HL-60 (cell line): ENCODE results near the gene DNTTIP2.
"Not testable (repeated sequence)": the region's sequence is repeated elsewhere in the genome, so short reads cannot be mapped to it uniquely, and the experiment has no call there.

Source experiments
- DNase-seq, 2 experiments: peaks; one replicate each; pipeline ENCODE4 v3.0.0-alpha.2; 2010 to 2020; ENCODE audit warnings: low read depth in 1 of 2, low spot score in 1 of 2
- H3K27ac ChIP-seq: fragments of 250-450 bp; sonication (Bioruptor Pico); replicated peaks from 2 replicates; pipeline ENCODE4 v1.5.1; 2020; ENCODE audit warnings: mild to moderate bottlenecking, moderate library complexity
- H3K27me3 ChIP-seq: fragments of 250-450 bp; sonication (Bioruptor Pico); 2 replicates; pipeline ENCODE4 v1.5.1; 2021; ENCODE audit warnings: mild to moderate bottlenecking, moderate library complexity; ENCODE audit not compliant: insufficient read depth, poor library complexity, severe bottlenecking
- H3K4me3 ChIP-seq: replicated peaks from 2 replicates; pipeline ENCODE4 v1.5.1; 2011; ENCODE audit warnings: mild to moderate bottlenecking, control low read depth, low read length; ENCODE audit not compliant: insufficient read depth
- GABPA ChIP-seq: IDR thresholded peaks from 2 replicates; pipeline ENCODE4 v1.6.1; 2012; ENCODE audit warnings: low read depth
- POLR2AphosphoS5 ChIP-seq: IDR thresholded peaks from 2 replicates; pipeline ENCODE4 v1.6.1; 2012; ENCODE audit warnings: low read depth
- SPI1 ChIP-seq: IDR thresholded peaks from 2 replicates; pipeline ENCODE4 v1.6.1; 2012; ENCODE audit warnings: low read depth, mild to moderate bottlenecking, borderline replicate concordance
- TF ChIP-seq, protein P1 (sequence below): IDR thresholded peaks from 2 replicates; pipeline ENCODE4 v1.6.1; 2012; ENCODE audit warnings: low read depth; ENCODE audit not compliant: insufficient replicate concordance
- TF ChIP-seq, protein P2 (sequence below): IDR thresholded peaks from one replicate; pipeline ENCODE4 v1.5.1; 2011; ENCODE audit warnings: low read length, control low read depth, inconsistent platforms; ENCODE audit not compliant: insufficient read depth

Gene DNTTIP2

DNA sequence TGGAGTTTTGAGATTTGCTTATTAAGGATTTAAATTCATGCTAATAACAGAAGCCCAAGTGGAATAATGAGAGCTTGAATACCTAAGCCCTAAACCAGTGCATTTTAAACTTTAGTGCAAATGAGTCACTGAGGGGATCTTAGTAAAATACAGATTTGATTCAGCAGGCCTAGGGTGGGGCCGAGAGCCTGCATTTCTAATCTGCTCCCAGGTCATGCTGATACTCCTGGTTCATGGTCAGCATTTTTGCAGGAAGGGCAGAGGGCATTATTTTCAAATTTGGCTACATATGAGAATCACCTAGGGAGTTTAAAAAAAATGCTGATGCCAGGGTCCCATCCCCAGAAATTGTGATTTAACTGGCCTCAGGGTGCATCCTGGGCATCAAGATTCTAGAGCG, 39.3 kb downstream of the DNTTIP2 start:
- TF ChIP-seq, protein P1, sequence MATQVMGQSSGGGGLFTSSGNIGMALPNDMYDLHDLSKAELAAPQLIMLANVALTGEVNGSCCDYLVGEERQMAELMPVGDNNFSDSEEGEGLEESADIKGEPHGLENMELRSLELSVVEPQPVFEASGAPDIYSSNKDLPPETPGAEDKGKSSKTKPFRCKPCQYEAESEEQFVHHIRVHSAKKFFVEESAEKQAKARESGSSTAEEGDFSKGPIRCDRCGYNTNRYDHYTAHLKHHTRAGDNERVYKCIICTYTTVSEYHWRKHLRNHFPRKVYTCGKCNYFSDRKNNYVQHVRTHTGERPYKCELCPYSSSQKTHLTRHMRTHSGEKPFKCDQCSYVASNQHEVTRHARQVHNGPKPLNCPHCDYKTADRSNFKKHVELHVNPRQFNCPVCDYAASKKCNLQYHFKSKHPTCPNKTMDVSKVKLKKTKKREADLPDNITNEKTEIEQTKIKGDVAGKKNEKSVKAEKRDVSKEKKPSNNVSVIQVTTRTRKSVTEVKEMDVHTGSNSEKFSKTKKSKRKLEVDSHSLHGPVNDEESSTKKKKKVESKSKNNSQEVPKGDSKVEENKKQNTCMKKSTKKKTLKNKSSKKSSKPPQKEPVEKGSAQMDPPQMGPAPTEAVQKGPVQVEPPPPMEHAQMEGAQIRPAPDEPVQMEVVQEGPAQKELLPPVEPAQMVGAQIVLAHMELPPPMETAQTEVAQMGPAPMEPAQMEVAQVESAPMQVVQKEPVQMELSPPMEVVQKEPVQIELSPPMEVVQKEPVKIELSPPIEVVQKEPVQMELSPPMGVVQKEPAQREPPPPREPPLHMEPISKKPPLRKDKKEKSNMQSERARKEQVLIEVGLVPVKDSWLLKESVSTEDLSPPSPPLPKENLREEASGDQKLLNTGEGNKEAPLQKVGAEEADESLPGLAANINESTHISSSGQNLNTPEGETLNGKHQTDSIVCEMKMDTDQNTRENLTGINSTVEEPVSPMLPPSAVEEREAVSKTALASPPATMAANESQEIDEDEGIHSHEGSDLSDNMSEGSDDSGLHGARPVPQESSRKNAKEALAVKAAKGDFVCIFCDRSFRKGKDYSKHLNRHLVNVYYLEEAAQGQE = no peak
- TF ChIP-seq POLR2AphosphoS5 (no peak), GABPA (no peak), SPI1 (no peak)
- TF ChIP-seq, protein P2, sequence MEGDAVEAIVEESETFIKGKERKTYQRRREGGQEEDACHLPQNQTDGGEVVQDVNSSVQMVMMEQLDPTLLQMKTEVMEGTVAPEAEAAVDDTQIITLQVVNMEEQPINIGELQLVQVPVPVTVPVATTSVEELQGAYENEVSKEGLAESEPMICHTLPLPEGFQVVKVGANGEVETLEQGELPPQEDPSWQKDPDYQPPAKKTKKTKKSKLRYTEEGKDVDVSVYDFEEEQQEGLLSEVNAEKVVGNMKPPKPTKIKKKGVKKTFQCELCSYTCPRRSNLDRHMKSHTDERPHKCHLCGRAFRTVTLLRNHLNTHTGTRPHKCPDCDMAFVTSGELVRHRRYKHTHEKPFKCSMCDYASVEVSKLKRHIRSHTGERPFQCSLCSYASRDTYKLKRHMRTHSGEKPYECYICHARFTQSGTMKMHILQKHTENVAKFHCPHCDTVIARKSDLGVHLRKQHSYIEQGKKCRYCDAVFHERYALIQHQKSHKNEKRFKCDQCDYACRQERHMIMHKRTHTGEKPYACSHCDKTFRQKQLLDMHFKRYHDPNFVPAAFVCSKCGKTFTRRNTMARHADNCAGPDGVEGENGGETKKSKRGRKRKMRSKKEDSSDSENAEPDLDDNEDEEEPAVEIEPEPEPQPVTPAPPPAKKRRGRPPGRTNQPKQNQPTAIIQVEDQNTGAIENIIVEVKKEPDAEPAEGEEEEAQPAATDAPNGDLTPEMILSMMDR = no peak
- H3K27ac ChIP-seq = no peak overlapping the region

DNA sequence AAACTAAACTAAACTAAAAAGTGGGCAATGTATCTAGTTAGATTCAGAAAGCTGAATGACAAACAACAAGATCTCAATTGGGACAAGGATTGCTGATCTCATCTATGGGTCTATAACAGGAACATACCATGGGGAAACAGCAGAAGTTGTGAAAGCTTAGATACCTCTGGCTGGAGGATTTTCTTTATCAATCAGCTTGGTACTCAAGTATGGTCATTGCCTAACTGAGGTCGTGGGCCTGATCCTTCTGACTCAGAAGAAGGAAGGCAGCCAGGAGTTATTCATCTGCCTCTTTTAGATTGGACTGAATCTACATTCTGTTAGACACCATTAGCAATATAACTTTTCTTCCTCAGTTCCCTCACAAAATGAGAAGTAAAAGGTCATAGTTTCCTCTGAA, 39.7 kb downstream of the DNTTIP2 start:
- DNase-seq = peak; percentile 26 to 38
- H3K27ac ChIP-seq = no peak overlapping the region
- TF ChIP-seq, protein P2 = no peak
- no peak for TF ChIP-seq POLR2AphosphoS5
- no peak for TF ChIP-seq SPI1
- no peak for TF ChIP-seq GABPA
- TF ChIP-seq, protein P1 = no peak

More for the DNA sequence above, 39.3 kb downstream of the DNTTIP2 start:
- no peak for DNase-seq
- Histone ChIP-seq H3K27me3 (no peaks in the 10 kb centered on the region), H3K4me3 (no peak overlapping the region)

DNA sequence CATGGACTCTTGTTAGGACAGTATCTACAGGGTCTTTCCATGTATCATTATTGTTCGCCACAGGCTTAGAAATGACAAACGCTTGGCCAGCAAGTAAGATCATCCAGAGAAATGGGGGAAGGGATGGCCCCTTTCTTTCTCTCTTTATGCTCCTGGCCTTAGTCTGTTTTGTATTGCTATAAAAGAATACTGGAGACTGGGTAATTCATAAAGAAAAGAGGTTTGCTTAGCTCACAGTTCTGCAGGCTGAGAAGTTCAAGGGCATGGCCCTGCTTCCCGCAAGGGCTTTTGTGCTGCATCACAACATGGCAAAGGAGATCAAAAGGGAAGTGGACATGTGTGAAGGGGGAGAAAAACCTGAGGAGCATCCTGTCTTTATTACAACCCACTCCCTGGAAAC, 41.0 kb downstream of the DNTTIP2 start:
- DNase-seq = no peak

More for the DNA sequence above, 39.7 kb downstream of the DNTTIP2 start:
- H3K4me3 ChIP-seq = no peak overlapping the region
- H3K27me3 ChIP-seq = no peaks in the 10 kb centered on the region

DNA sequence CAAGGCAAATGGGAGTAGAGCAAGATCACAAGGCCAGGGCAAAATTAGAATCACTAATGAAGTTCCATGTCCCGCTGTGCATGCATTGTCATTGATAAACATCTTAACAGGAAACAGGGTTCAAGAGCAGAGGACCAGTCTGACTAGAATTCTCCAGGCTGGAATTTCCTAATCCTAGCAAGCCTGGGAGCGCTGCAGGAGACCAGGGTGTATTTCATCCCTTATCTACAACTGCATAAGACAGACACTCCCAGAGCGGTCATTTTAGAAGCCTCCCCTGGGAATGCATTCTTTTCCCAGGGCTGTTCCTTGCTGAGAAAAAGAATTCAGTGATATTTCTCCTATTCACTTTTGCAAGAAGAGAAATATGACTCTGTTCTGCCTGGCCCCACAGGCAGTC, 45.7 kb downstream of the DNTTIP2 start:
- not testable (repeated sequence) for DNase-seq, H3K4me3 ChIP-seq, H3K27me3 ChIP-seq, H3K27ac ChIP-seq

More for the DNA sequence above, 41.0 kb downstream of the DNTTIP2 start:
- no peak overlapping the region for H3K27ac ChIP-seq
- H3K4me3 ChIP-seq = no peak overlapping the region
- TF ChIP-seq POLR2AphosphoS5 (no peak), SPI1 (no peak), GABPA (no peak)
- TF ChIP-seq, protein P1 = no peak
- TF ChIP-seq, protein P2 = no peak
- H3K27me3 ChIP-seq = no peaks in the 10 kb centered on the region
